Stimulated activated CD4-positive, alpha-beta T cell treated with anti-CD3 and anti-CD28 coated beads, Interleukin-1b, Interleukin-23, amount 100 ng/mL, for 4 hours (primary cell): ENCODE results near the gene EYA3.
A peak's percentile ranks its signal among the peaks of the same experiment; 100 is the strongest.

Source experiments
- DNase-seq, 2 donors: peaks; one replicate each; pipeline ENCODE4 v3.0.0-alpha.2; 2020; ENCODE audit warnings: low read depth in 2 of 2

EYA3 gene

DNA sequence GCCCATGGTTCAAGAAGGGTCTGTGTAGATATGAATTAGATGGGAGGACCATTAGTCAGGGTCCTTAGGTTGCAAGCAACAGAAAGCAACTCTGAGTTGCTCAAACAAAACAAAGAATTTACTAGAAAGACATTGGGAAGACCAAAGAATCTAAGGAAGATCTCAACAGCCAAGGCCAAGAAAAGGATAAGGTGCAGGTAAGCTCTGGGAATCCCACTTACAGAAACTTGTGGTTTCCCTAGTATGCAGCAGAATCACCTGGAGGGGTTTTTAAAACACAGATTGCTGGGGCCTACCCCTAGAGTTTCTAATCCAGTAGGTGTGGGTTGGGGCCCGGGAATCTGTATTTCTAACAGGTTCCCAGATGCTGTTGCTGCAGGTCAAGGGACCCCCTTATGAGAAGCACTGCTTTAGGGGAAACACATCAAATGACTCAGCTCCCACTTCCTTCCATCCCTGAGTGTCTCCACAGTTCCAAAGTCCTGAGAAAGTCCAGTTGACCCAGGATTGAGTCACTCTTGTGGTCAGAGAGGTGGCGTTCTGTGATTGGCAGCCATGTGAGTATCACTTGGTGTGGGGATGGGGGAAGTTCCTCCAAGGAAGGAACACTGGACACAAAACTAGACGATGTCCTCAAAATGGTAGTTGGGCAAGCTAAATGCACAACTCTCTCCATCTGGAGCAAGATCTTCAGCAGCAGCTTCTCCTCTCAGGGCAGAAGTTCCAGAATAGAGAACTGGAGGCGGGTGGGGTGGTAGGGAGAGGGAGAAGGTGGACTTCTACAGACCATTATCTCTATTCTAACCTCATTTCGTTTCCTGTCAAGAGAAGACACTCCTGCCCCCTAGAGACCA, 24.2 kb upstream of the EYA3 start:
- DNase-seq = no peak

DNA sequence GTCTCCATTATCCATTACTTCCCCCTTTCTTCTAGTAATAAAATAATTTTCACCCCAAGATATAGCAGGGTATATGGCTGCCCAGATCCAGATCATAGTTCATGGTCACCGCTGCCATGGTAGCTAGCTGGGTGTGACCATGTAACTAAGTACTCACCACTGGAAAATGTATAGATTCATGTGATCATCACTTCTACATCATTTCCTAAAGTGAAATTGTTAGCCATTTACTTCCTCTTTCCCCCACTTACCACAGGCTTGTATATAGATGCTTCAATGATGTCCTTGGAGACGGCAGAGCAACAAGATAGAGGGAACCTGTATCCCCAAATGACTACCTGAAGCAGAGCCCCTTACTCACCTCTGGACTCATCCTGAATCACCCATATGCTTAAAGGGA, 22.7 kb upstream of the EYA3 start:
- DNase-seq = no peak

DNA sequence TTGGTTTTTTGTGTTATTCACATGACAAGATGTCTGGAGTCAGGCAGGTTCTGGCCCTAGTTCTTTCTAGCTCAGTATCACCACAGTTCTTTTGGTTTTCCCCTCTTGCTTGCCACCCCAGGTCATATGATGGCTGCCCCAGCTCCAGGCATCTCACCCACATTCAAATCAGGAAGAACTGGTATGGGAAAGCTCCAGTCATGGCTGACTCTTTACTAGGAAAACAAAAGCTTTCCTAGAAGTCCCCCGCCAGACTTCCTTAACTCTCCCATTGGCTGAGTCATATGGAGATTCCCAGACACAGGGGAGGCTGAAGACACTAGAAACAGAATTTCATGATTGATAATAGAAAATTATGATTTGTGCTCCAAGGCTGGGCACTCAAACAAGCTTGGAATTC, 22.1 kb upstream of the EYA3 start:
- no peak for DNase-seq

DNA sequence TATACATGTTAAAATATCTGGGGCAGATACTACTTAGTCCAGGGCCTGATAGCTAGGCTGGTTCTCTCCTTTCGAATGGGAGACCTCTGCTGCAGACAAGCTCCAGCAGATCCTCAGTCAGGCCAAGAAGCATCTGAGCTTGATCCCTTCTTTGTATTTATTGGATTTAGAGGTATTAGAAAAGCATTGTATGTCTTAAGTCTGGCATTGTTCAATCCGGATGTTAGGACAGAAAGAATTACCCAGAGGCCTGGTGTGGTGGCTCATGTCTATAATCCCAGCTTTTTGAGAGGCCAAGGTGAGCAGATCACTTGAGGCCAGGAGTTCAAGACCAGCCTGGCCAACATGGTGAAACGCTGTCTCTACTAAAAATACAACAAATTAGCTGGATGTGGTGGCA, 21.2 kb upstream of the EYA3 start:
- no peak for DNase-seq

DNA sequence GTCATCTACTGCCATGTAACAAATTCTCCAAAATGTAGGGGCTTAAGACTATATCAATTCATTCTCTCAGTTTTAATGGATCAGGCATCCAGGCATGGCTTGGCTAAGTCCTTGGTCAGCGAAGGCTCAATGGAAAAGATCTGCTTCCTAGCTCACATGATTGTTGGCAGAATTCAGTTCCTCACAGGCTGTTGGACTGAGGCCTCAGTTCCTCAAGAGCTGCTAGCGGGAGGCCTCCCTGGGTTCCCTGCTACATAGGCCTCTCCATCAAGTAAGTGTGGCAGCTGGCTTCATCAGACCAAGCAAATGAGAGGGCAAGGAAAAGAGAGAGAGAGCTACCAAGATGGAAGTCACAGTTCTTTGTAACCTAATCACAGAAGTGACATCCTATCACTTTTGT, 19.6 kb upstream of the EYA3 start:
- DNase-seq = no peak

DNA sequence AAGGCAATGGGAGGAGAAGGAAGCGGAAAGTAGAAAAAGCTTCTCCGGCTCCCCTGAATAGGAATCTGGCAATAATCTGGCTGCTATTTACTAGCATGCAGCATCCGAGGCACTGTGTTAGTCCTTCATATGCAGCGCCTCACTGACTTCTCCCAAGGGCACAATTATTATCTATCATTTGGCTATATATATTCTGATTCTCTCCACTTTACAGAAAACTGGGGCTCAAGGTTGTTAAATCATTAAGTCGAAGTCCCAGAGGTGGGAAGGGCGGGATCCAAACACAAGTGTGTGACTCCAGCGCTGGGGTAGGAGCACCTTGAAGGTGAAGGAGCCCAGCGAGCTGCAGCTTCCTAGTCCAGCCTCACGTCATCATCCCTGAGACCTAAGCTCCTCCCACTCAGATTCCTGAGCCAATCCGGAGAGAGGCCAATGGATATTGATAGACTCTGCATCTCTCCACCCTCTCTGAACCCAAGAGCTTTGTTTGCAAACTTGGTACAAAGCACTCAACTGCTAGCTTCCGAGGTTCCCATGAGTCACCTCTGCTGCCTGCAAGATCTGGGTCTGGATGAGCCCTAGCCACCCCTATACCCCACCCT, 16.6 kb upstream of the EYA3 start:
- no peak for DNase-seq

DNA sequence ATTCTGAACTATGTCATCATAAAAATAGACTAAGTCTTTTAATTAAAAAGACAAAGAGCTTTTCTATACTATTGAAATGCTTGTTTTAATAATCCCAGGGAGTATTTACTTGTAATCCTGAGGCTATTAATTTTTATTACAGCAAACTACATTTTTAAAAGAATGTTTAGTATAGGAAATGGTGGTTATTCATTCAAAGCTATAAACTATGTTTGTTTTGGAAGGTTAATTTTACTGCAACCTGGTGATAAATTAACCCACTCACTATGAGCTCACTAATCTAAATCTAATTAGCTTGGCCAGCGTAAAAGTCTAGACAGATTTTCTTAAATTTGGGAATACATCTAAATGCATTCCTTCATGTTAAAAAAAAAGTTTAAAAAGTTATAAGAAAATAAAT, 13.8 kb upstream of the EYA3 start:
- DNase-seq = no peak

DNA sequence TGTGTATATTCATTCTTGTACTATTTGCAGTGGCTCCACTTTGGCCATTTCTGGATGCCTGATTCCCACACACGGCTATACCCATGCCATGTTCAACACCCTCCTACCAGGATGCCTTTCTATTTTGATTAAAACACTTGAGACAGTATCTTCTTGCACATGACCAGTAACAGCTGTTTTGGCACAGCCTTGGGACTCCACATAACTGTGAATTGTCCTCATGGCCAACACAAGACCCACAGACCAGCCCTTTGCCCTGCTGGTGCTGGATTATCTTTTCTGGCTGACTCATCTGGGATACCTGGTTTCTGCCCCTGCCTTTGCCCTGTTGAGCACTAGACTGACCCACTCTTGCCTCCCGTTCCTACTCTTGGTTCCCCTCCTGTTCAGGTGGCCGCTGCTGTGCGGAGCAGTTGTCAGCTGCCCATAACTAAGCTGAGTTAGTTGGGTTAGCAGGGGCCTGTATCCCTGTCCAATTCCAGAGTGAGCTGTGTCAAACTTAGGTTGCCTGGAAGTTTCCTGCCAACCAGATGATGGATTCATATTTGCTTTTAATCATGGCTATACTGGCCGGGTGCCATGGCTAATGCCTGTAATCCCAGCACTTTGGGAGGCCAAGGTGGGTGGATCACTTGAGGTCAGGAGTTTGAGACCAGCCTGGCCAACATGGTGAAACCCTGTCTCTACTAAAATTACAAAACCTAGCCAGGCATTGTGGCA, 10.8 kb upstream of the EYA3 start:
- no peak for DNase-seq

DNA sequence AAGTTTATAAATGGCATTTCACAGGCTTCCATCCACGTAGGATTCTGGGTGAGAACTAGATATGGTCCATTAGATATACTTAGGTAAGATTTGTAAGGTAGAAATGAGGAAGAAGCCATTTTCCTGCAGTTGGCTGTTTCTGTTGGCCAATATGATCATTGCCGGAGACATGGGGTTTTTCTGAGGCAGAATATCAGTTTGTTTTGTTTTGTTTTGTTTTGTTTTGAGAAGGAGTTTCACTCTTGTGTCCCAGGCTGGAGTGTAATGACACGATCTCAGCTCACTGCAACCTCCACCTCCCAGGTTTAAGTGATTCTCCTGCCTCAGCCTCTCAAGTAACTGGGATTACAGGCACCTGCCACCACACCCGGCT, 8.7 kb upstream of the EYA3 start:
- DNase-seq = no peak

DNA sequence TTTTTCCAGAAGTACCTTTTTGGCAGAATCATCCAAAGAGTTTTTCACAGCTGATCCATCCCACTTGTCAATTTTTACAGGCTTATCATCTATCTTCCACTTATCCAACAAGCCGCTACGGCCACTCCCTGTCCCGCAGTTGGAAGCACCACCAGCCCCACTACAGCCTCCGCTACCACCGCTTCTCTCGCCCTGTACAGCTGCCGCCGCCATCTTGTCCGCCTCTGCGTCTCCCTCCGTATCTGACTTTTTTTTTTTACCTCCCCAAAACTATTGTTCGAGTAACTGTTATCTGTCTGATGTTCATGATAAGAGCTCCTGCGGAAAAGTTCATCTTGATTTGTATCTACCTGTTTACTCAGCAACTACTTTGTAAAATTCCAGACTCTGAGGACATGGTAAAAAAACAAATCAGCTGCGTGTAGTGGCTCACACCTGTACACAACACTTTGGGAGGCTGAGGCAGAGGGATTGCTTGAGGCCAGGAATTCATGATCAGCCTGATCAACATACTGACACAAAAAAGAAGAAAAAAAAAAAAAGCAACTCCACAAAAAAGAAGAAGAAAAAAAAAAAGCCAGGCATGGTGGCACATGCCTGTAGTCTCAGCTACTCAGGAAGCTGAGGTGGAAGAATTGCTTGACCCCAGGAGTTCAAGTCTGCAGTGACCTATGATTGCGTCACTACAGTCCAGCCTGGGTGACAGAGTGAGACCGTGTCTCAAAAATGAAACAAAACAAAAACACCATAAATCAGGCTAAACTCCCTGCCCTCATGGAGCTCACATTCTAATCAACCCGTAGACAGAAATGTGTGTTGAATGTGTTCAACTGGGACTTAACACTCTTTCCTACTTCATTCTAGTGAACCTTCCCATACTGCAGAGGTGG, 8.0 kb upstream of the EYA3 start:
- no peak for DNase-seq

DNA sequence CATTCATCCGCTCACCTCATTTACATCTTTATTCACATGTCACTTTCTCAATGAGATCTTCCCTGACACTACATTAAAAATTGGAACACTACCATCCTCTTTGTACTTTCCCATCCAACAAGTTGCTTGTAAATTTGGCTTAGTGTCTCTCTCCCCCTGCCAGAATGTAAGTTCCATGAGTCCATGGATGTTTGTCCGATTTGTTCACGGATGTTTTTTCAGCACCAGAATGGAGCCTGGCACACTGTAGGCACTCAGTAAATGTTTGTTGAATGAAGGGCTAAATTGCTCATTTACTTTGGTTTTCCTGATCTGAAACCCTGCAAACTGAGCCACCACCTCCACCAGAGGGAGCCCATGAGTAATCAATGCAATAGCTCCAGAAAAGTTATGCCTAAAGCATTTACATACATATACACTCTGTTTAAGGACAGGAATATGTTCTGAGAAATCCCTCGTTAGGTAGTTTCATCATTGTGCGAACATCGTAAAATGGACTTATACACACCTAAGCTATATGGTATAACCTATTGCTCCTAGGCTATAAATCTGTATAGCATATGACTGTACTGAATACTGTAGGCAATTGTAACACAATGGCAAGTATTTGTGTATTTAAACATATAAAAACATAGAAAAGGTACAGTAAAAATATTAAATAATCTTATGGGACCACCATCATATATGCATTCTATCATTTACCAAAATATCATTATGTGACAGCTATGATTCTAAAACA, 2.8 kb upstream of the EYA3 start:
- peak; percentile 66 to 77 for DNase-seq

DNA sequence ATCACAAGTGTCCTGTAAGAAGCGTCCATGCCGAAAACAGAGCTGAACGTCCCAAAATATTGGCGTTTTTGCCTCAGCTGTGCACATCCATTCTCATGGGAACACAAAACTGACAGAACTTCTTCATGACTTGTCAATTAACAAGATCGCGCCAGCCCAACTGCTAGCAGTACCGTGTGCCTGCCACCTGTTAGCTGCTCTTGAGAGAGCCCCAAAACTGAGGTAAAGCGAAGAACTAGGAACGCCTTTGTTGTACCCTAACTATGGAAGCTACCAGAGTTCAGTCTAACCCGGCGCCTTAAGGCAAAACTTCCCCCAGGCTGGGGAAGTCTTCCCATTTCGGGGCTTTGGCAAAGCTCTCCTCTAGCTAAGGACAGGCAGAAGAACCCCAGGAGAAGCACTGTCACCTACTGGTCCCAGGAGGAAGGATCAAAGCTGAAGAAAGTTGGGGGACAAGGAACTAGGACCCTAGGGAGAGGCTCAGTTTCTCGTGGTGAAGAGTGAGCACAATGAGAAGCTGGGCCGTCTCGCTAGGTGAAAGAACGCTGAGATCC, 719 bp downstream of the EYA3 start:
- DNase-seq = no peak

DNA sequence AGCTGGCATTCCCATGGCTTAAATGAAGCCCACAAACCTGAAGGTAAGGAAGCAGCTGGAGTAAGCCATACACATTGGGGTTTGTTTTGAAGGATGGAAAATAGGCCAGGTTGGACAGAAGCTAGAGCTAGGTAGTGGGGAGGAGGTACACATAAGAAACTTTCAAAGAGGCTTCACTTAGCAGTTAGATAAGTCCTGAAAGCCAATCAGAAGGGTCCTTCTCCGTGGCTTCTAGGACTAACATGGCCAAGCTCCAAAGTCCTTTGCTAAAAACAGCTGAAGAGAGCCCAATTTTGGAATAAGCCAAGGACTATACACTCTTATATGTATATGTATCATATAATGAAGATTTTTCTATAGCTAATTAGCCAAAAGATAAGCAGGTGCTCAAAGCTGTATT, 1.8 kb downstream of the EYA3 start:
- DNase-seq = no peak

DNA sequence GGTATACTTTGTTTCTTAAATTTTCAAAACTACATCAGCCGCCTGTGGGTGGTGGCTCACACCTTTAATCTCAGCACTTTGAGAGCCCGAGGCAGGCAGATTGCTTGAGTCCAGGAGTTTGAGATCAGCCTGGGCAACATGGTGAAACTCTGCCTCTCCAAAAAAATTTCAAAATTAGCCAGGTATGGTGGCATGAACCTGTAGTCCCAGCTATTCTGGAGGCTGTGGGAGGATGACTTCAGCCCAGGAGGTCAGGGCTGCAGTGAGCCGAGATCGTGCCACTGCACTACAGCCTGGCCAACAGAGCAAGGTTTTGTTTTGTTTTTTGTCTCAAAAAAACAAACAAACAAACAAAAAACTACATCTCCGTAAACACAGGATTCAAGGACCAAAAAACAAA, 3.3 kb downstream of the EYA3 start:
- no peak for DNase-seq

DNA sequence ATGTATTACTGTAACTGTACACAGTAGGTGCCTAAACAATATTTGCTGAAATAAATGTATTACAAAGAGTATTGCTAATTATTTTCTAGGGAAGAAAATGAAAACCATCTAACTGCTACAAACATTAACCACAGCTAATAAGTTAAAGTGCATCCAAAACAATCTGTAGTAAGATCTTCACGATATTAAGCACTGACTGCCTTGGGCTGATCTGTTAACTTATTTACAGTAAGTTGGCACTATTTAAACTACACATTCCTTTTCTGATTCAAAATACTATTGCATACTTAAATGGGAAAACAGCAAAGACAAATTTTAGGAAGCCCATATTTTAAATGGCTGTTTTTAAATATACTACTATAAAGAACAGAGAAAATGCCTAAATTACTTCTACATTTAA, 4.5 kb downstream of the EYA3 start:
- DNase-seq = no peak

DNA sequence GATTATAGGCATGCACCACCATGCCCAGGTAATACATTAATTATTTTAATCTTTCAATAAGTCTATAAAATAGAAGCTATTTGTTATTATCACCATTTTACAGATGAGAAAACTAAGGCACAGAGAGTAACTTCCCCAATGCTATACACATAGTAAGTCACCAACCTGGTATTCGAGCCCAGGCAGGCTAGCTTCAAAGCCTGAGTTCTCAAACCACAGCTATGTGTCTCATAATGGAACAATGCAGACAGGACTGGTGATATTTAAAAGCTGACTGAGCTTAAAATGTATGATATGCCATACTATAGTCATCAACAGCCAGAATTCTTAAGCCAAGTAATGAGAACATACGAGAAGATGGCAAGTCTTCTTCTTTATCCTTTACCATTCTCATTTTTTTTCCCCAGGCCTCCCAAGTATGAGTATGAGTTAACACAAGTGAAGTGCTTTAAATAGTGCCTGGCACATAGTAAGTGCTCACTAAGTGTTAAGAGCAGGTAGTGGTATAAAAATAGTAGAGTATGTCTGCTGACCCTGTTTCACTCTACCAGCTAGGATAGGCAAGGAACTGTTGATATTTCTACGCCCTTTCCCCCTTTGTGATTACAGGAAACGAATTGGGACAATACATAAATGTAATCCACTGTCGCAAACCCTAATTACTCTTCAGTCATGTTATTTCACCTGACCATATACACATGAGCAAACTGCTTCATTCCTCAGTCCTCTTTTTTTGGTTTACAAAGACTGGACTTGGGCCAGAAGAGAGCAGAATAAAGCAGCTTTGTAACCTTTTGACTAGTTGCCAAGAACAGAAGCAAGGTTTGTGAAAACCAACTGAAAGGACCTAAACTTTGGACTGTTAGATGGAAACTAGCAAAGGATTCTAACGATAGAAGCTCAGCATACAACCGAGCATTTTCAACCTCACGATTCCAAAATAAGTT, 9.5 kb downstream of the EYA3 start:
- DNase-seq = no peak

DNA sequence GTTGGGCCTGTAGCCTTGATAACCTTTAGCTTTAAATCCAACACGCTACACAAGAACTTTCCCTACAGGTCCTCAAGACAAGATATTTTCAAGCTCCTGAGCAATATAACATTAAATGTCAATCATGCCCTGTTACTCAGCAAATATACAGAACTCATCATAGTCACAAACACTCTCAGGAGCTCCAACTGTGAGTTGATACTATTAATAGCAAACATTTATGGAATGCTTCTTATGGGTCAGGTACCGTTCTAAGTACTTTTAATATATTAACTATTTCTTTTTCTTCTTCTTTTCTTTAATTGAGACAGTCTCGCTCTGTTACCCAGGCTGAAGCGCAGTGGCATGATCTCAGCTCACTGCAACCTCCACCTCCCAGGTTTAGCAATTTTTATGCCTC, 10.1 kb downstream of the EYA3 start:
- no peak for DNase-seq

DNA sequence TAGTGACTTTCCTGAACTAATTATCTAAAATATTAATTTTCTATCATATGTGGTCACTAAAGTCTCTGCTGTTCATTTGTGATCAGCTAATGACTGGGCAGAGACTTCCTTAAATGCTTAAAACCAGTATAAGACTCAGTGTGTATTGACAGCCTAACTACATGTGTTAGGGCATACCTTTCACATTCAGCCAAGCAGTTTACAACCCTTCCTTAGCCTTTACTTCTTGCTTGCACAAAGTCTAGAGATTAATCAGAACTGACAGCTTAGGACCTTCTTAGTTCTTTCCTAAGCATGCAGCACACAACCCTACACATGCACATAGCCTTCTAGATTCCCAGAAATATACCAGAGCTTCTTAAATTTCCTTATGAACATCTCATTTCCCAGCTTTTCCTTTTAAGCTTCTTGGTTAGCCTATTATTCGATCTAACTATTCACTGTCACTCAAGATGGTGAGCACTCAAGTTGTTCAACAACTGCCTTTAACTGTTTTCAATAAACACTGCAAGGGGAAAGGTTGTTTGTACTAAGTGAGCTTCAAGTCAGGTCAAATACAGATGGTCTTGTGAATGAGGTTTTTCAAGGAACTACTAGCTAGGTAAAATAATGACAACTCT, 13.4 kb downstream of the EYA3 start:
- DNase-seq = no peak

DNA sequence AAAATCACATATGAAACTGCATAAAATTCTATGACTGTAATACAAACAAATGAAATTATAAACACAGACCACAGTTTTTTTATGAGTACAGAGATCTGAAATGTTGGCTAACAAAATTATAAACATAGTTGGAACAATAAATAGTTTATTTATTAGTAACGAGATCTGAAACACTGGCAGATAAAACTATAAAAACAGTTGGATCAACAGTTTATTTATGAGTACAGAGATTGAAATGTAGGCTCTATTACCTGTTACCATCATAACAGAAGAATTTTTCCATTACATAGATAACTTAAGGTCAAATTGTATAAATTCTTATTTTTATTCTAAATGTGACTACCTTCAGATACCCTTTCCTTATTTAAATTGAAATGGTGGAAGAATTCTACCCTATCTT, 14.5 kb downstream of the EYA3 start:
- no peak for DNase-seq
